Activated gamma-delta T cell treated with anti-CD3 and anti-CD28 coated beads, Interleukin-2, amount 50 U/mL, for 16 hours (primary cell): ENCODE data around the gene AEN.

Source experiments
- DNase-seq: peaks from one replicate; pipeline ENCODE4 v3.0.0-alpha.2; 2020; ENCODE audit warnings: low read depth

Gene AEN

DNA sequence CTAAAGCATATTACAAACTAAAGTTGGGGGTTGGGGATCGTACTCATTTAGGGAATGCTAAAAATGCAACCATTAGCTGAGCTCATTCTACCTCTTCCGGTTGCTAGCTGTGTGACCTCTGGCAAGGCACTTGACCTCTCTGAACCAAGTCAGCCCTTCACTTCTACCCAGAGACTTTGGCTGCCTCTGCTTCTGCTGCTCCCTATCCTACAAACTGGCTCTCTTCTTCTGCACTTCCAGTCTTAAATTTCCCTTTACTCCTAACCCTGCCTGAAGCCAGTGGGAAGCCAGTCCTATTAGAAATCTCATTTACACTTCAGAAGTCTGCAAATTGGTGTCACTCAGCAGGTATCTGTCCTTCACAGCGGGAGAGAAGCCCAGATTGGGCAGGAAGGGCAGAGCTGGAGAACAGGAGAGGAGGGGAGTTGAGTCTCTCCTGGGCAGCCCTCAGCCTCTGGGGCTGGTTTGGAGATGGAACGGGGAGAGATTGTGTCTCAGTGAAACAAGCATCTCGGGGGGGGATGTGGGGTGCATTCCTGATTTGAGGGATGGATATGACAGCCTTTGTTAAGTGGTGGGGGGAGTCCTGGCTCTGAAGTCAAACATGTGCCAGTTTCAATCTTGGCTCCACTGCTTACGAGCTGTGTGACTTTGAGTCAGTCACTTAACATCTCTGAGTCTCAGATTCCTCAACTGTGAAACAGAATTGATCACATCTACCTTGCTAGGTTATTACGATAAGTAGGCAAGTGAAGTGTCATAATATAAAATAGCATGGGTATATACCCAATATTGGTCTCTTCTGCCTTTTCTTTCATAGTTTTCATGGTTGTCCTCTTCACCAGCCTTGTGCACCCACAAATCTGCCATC, 7.8 kb upstream of the AEN start:
- no peak for DNase-seq

DNA sequence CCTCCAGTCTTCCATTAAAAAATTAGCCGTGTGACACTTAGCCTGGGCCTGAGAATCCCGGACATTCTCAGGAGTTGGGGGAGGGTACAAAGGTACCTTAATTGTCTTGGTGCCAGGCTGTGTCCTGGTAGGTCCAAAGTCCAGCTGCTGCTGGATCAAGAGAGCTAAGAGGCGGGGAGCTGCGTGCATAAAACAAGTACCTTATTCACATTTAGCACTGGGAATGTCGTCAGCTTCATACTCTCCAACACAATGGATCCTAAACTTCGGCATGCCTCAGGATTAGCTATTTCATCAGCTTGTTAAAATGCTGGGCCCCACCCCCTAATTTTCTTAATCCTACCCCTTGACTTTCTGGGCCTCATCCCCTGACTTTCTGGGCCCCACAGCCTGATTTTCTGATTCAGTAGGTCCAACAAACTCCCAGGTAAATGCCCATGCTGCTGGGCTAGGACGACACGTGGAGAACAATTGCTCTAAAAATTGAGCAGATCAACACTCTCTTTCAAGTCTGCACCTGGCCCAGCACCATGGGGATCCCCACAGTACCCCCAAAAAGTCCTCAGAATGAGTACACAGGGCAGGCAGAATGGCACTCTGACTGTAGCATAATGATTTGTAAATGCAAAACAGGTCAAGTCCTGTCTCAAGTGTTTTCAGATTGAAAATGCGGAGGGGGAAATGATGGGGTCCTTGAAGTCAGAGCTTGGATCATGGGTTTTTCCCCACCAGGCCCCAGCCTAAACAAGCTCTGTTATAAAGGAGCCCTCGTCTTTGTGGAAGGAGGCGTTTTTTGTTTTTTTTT, 5.6 kb upstream of the AEN start:
- DNase-seq: no peak

DNA sequence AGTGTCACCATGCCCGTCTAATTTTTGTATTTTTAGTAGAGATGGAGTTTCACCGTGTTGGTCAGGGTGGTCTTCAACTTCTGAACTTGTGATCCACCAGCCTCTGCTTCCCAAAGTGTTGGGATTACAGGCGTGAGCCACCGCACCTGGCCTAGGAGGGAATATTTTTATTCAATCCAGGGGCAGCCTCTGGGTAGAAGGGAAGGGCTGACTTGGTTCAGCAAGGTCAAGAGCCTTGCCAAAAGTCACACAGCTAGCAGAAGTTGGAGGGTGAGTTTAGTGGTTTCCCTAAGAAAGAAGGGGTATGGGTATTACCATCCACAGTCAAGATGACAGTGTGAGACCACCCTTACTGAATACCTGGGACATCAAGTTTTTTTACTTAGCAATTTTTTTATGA, 4.9 kb upstream of the AEN start:
- DNase-seq: no peak

DNA sequence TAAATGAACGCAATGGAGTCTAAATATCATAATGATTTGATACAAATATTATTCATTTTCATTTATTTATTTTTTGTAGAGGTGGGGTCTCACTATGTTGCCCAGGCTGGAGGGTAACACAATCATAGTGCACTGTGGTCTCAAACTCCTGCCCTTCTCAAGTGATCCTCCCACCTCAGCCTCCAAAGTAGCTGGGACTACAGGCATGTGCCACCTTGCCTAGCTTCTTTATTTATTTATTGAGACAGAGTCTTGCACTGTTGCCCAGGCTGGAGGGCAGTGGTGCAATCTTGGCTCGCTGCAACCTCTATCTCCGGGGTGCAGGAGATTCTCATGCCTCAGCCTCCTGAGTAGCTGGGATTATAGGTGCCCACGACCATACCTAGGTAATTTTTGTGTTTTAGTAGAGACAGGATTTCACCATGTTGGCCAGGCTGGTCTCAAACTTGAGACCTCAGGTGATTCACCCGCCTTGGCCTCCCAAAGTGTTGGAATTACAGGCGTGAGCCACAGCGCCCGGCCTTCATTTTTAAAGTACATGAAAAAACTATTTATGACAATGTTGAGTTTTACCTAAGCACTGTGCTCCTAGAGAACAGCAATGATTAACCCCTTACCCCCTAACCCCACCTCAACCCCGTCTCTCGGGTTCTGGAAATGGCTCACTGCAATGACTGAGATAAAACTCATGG, 4.0 kb upstream of the AEN start:
- DNase-seq: no peak

DNA sequence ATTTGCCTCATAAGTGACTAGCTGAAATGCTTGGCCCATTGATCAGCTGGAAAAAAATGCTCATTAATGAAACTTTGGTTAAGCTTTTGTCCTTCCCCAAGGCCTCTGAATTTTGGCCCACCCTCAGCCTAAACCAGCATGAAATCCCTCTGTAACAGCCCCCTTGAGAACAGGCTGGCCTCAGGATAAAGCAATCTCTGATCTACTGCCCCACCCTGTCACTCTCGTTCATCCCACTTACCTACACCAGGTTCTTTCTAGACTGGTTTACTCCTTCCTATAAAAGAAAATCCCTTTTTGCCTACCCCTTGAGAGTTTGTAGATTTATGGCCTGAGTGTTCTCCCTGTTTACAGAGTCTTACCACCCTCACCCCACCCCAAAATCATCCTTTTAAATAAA, 3.4 kb upstream of the AEN start:
- no peak for DNase-seq

DNA sequence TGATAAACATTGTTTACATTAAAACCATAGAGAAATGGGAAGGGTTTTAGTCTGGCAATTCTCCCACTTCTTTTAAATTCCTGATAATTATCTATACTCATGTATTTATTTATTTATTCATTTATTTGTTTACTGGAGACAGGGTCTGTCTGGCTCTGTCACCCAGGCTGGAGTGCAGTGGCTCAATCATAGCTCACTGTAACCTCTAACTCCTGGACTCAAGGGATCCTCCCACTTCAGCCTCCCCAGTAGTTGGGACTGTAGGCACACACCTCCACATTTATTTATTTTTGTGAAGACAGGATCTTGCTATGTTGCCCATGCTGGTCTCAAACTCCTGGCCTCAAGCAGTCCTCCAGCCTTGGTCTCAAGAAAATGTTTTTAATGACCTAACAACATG, 2.5 kb upstream of the AEN start:
- DNase-seq: no peak

DNA sequence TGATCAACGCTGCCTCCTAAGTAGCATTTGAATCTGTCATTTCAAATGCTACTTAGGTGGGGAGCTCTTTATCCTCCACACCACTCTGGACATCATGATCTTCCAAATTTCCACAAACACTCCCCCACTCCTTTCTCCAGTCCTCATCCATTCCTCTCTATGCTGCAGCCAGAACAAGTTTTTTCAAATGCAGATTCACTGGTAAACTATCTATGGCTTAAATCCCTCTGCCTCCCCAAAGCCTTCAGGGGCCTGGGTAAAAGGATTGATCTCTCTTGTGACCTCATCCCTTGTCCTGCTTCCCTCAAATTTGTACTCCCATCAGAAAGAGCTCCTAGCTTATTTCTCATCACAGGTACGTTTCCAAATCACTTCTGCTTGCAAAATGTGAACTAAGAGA, 1.3 kb upstream of the AEN start:
- DNase-seq: no peak

DNA sequence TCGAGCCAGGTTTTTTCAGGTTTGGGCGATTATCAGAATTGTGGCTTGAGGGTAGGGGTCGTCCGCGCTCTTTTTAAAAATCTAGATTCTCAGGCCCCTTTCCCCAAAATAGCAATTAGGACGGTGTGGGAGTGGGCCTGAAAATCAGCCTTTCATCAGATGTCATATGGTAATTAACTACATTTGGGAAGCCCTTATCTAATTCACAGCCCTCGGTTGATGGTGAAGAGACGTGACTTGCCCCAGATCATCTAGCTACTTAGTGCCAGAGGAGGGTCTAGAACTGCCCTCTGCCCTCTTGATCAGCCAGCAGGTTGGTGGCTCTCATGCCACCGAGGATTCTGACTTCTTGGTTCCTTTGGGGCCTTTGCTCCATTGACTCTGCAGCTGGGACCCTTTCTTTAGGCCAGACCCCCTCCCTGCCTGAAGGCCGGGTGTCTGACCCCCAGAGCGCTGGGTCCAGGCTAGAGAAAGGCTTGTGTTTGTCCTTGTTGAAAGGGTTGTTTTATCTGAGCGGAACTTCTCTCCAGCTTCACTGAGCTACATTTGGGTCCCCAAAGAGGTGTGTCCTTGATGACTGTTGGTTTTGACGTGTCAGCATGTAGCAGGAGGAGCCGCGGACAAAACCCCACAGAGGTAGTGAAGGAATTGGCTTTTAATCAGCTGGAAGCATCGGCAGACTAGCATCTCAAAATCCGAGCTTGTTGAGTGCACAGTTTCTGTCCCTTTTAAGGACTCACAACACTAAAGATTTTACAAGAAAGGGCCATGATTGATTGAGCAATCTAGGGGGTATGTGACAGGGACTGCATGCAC, 857 bp downstream of the AEN start:
- no peak for DNase-seq

DNA sequence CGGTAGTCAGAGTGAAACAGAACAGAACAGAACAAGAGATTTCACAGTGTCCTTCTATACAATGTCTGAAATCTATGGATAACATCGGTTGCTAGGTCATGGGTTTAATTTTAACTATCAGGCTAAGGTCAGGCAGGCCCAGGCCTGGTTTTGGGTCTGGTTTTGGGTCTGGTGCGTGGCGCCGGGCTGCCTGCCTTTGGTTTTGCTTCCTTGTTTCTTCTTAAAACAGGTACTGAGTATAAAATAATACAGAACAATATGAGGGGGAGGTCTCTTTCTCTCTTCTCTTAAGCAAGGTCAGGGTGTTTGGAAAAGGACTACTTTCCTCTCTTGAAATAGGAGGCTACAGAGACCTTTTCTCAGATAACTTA, 1.4 kb downstream of the AEN start:
- DNase-seq: no peak

DNA sequence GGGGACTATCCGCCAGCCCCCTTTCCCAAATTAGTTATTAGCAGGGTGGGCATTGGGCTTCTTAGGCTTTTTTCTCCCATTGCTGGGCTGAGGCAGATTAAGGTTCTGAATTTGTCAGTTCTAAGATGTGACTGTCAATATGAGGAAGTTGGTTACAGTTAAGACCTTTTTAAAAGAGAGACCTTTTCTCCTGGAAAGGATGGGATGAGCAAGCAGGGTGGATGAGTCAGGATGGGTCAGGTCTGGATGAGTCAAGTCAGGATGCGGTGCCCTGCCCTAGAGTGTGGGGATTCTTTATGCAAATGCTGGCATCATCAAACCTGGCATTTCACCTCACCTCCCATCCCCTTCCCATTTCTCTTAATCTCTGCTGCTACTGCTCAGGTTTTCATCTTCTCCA, 1.9 kb downstream of the AEN start:
- DNase-seq: no peak

DNA sequence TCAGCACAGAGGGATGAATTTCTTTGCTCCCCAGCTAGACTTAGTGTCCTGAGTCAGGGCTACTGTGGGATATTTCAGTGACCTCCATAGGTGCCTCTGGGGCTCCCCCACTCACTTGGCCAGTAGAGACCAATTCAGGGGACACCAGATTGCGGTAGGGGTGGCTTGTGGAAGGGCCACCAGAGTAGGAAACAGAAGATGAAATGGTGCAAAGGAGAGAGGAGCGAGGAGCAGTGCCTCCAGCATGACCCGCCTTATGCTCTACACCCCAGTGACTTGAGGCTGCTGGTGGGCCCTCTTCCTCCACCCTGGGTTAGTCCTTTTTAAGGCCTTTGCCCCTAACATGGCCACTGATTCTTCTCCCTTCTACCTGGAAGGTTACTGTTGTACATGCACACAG, 2.5 kb downstream of the AEN start:
- no peak for DNase-seq

DNA sequence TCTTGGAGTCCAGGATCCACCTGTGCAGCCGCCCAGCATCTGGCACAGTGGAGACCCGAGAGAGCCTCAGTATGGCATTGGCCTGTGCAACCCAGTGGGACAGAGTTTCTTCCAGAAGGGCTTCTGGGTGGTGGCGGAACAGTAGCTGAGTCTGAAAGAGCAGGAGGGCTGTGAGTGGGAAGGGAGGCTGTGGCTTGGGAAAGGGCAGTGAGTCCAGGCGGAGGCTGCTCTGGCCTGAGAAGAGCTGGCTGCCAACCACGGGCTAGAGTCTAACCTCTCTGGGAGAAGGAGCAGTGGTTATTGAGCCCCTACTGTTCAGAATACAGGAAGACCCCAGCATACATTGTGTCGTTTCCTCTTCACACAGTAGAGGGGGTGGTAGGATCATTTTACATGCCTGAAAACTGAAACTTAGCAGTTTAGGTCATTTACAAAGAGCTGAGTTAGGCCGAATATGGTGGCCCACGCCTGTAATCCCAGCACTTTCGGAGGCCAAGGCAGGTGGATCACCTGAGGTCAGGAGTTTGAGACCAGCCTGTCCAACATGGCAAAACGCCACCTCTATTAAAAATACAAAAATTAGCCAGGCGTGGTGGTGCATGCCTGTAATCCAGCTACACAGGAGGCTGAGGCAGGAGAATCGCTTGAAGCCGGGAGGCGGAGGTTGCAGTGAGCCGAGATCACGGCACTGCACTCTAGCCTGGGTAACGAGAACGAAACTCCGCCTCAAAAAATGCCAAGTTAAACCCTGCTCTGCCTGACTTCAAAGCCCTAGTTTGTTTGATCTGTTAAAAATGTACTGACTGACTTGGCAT, 3.2 kb downstream of the AEN start:
- no peak for DNase-seq

DNA sequence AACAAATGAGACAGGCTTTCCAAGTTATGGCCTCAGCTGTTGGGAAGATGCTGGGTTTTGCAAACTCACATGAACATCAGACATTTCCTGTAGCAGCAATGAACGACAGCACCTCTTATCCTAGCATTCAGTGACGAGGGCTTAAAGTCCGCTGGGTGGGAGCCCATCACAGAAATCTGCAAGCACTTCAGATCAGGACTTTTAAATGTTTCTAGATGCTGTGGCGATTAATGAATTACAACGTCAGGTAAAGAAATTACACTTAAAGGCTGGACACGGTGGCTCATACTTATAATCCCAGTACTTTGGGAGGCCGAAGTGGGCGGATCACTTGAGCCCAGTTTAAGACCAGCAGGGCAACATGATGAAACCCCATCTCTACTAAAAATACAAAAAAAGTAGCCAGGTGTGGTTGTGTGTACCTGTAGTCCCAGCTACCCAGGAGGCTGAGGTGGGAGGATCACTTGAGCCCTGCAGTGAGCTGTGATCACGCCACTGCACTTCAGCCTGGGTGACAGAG, 3.9 kb downstream of the AEN start:
- DNase-seq: no peak

DNA sequence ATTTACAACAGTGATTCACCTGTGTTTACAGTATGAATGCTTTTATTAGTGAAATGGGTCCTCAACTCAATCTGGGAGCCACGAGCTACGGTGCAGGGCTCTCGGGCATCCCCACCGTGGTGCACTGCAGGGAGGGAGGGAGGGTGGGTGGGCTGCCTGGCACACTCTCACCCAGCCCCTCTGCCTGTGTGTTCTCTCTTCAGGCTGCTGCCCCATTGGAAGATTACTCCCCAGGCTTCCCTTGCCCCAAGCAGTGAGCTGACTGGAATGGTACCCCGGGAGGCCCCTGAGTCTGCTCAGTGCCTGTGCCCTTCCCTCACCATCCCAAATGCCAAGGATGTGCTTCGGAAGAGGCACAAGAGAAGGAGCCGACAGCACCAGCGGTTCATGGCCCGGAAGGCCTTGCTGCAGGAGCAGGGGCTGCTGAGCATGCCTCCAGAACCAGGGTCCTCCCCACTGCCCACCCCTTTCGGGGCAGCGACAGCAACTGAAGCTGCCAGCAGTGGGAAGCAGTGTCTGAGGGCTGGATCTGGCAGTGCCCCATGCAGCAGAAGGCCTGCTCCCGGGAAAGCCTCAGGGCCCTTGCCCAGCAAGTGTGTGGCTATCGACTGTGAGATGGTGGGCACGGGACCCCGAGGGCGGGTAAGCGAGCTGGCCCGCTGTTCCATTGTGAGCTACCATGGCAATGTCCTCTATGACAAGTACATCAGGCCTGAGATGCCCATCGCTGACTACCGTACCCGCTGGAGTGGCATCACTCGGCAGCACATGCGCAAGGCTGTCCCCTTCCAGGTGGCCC, 5.0 kb downstream of the AEN start:
- no peak for DNase-seq

DNA sequence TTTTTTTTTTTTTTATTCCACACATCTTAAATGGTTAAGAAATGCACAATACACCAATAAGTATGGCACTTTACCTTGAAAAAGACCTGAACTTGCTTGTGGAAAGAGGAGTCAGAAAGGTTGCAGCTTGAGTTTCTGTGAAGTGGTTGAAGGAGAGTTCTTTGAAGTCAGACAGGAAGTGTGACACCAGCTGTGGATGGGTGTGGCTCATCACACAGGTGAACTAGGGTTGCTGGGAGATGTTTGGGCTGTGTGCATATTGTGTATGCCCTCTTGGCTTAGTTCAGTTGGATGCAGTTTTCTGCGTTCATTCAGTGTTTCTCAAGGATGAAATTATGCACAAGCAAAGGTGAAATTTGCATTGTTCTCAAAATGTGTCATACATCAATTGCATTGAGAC, 6.3 kb downstream of the AEN start:
- DNase-seq: peak; percentile 43

DNA sequence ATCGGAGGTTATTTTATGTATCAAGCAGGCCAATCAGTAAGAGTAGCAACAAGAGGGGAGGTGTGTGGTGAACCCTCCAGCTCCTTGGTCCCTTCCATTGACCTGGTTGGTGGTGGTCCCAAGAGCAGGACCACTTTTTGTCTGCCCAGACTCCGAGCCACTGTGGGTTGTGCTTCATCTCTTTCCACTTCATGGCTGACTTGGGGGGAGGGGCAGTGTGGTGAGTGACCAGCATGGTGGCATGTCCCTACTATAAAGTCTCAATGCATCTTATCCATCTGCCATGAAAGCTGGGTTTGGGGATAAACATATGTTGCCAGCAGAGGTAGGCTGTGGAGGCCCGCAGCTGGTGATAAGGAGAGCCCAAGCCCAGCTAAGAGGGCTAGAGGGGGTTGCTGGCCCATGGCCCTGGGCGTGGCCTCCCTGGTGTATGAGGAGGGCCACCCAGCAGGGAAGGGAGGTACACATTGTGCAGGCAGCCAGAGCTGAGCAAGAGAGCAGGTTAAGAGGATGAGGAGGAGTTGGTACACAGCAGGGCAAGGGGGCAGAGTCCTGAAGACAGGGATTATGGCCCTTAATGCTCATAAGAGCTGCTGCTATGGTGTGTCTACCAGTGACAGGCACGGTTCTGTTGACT, 7.0 kb downstream of the AEN start:
- no peak for DNase-seq

DNA sequence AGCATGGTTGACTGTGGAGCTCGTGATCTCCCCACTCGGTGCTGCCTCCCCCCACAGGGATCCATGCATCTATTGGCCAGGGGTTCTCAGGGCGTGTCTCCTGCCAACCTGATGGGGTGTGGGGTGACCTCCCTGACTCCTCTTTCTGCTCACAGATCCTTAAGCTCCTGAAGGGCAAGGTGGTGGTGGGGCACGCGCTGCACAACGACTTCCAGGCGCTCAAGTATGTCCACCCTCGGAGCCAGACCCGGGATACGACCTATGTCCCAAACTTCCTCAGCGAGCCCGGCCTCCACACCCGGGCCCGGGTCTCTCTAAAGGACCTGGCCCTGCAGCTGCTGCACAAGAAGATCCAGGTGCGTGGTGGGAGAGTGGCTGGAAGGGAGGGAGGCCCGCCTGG, 7.9 kb downstream of the AEN start:
- DNase-seq: no peak

DNA sequence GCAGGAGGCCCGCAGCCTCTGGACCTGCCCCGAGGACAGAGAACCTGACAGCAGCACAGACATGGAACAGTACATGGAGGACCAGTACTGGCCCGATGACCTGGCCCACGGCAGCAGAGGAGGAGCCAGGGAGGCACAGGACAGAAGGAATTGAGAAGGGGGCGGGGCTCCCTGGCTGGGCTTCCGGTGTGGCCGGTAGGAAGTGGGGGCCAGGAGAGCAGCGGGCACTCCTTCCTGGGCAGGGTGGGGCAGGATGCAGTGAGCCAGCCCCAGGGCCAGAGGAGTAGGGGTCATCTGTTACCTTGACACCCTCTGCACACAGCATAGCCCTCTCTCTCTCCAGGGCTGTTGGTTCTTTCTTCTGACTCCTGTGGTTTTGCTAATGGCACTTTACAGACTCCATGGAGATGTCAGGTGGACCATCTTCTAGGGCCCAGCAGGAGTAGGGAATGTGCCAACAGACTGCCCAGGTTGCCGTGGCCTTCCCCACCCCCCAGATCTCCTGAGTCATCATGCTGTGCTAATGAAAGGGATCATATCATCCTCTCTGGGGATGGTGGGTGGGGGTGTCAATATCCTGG, 9.1 kb downstream of the AEN start:
- DNase-seq: no peak

DNA sequence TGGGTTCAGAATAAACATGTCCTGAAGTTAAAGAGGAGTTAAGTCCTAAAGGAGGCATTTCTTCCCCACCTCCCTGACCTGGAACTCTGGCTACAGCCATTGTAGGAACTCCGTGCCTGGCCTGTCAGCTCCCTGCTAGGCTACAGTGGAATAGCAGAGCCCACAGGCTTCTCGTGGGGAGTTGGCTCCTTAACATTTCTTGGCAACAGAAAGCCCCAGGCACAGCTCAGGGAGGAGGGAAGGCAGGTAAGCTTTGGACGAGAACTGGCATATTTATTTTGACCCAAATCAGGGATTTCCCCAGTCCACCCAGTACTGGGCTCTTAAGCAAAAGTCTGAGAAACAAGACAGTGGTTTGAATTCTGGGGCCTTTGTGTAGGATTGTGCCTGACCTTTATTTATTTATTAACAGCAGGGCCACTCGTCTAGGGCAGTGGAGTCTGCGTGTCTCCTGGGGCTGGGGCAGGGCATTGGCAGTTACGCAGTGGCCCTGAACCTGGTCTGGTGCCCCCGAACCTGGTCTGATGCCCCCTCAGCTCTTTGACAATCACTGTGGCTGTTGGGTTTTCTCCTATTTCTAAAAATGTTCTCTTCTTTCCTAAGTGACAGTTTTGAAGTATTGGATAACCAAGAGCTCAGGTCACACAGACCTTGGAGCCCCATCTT, 9.8 kb downstream of the AEN start:
- DNase-seq: no peak
